GM21786 (cell line): Measurements from ENCODE around the gene TERB1.

Experiments
- ATAC-seq: cut with Tn5 transposase; IDR thresholded peaks from one replicate; pipeline ENCODE4 v1.9.1; 2021; ENCODE audit not compliant: unreplicated experiment

Gene TERB1

GRCh38 chr16:66711581-66711980 lies 89.8 kb downstream of the TERB1 start:
- no peak for ATAC-seq

- no peak for ATAC-seq
Observed at GRCh38 chr16:66706506-66706880, 94.9 kb downstream of the TERB1 start.

- no peak for ATAC-seq
Observed at GRCh38 chr16:66705790-66706505, 95.4 kb downstream of the TERB1 start.
